SK-N-SH (cell line): Measurements from ENCODE around the gene AEBP1.

Experiments used
- EP300 ChIP-seq, 2 experiments: IDR thresholded peaks; 2 replicates each; pipeline versions ENCODE4 v1.4.0 to v1.6.1; 2012; ENCODE audit warnings: borderline replicate concordance in 1 of 2, low read depth in 1 of 2, low read length in 1 of 2
- MXI1 ChIP-seq: IDR thresholded peaks from 2 replicates; pipeline ENCODE4 v1.6.1; 2012; ENCODE audit warnings: mild to moderate bottlenecking, low read depth, low read length, improper control_type of control experiment
- POLR2AphosphoS5 ChIP-seq: IDR thresholded peaks from 2 replicates; pipeline ENCODE4 v1.6.1; 2012; ENCODE audit warnings: low read depth, low read length
- RCOR1 ChIP-seq: fragments of 150-350 bp; IDR thresholded peaks from 2 replicates; pipeline ENCODE4 v1.6.1; 2017; ENCODE audit warnings: antibody characterized with exemption, low read length
- RFX5 ChIP-seq: IDR thresholded peaks from 2 replicates; pipeline ENCODE4 v1.6.1; 2012; ENCODE audit warnings: mild to moderate bottlenecking, improper control_type of control experiment, low read length
- TAF1 ChIP-seq: IDR thresholded peaks from 2 replicates; pipeline ENCODE4 v1.6.1; 2012; ENCODE audit warnings: low read depth, mild to moderate bottlenecking, low read length, moderate library complexity, borderline replicate concordance
- TEAD4 ChIP-seq: IDR thresholded peaks from 2 replicates; pipeline ENCODE4 v1.4.0; 2012; ENCODE audit warnings: mild to moderate bottlenecking, borderline replicate concordance; ENCODE audit not compliant: insufficient read depth
- TF ChIP-seq, protein P1 (sequence below): fragments of 200-600 bp; sonication (generic); IDR thresholded peaks from 2 replicates; pipeline ENCODE4 v1.6.1; 2017; ENCODE audit warnings: antibody characterized with exemption, mild to moderate bottlenecking, moderate library complexity

DNA sequence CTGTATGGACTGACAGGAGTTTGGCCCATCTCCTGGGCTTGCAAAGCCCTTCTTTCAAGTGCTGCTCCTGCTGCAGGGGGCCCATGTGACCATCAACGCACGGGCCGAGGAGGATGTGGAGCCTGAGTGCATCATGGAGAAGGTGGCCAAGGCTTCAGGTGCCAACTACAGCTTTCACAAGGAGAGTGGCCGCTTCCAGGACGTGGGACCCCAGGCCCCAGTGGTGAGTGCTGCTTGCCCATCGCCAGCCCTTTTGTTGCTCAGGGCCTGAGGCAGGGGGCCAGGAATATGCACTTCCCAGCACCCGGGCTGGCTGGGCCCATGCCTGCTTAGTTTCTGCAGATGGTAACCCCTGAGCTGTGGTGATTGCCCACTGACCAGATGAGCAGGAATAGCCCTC lies 47.5 kb upstream of the AEBP1 start:
- TF ChIP-seq RFX5 (no peak), MXI1 (no peak), TAF1 (no peak), EP300 (IDR thresholded peaks at IDR 0.05; ENCODE audit: borderline replicate concordance in 1 of 2, low read depth in 1 of 2, low read length in 1 of 2) (no peak), RCOR1 (no peak), POLR2AphosphoS5 (no peak), TEAD4 (no peak)
- TF ChIP-seq, protein P1, sequence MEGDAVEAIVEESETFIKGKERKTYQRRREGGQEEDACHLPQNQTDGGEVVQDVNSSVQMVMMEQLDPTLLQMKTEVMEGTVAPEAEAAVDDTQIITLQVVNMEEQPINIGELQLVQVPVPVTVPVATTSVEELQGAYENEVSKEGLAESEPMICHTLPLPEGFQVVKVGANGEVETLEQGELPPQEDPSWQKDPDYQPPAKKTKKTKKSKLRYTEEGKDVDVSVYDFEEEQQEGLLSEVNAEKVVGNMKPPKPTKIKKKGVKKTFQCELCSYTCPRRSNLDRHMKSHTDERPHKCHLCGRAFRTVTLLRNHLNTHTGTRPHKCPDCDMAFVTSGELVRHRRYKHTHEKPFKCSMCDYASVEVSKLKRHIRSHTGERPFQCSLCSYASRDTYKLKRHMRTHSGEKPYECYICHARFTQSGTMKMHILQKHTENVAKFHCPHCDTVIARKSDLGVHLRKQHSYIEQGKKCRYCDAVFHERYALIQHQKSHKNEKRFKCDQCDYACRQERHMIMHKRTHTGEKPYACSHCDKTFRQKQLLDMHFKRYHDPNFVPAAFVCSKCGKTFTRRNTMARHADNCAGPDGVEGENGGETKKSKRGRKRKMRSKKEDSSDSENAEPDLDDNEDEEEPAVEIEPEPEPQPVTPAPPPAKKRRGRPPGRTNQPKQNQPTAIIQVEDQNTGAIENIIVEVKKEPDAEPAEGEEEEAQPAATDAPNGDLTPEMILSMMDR = no peak
